Measurements from ENCODE around the gene AMD1. TPM values are rescaled to one million over a fixed set of nuclear protein-coding genes. Genes with fewer than 3 reads are reported as not detected.

Gene AMD1
- total and polyA plus RNA-seq, 9 of the 15 experiments (the other 6 are each of a cell fraction or from before 2014, with no cell fraction given): 60.0 to 151 (median 85.6) TPM

- TF ChIP-seq ATF3 (IDR thresholded peaks at IDR 0.05) (no peak), ATF3 (CRISPR knock-in tag; conservative IDR thresholded peaks at IDR 0.05) (peak; percentile 46; the same call in 1 of the 2 replicates), ARID4B (CRISPR knock-in tag; IDR thresholded peaks at IDR 0.05) (peak; percentile 38; the same call in 1 of the 2 replicates), GABPB1 (CRISPR knock-in tag; IDR thresholded peaks at IDR 0.05) (0 out of 2 replicates have a peak, but pooled peaks have one; percentile 17), ATF6 (CRISPR knock-in tag; IDR thresholded peaks at IDR 0.05) (no peak; the same call in 1 of the 2 replicates), PCBP1 (IDR thresholded peaks at IDR 0.05; ENCODE audit: low read depth, low read length, poor library complexity, severe bottlenecking) (peak; percentile 96), ZBTB8A (IDR thresholded peaks at IDR 0.05; ENCODE audit: partially characterized antibody) (no peak), ESRRA (IDR thresholded peaks at IDR 0.05; ENCODE audit: borderline replicate concordance, low read depth) (peak; percentile 65; the same call in 1 of the 2 replicates), VEZF1 (CRISPR knock-in tag; IDR thresholded peaks at IDR 0.05) (peak; percentile 46), ETV6 (IDR thresholded peaks at IDR 0.05; ENCODE audit: borderline replicate concordance in 1 of 2, low read depth in 2 of 2, low read length in 1 of 2) (no peak), ETV6 (CRISPR knock-in tag; IDR thresholded peaks at IDR 0.05; ENCODE audit: borderline replicate concordance) (0 out of 2 replicates have a peak, but pooled peaks have one; percentile 8), HMGN3 (IDR thresholded peaks at IDR 0.05; ENCODE audit: borderline replicate concordance, extremely low read depth, insufficient read length, low read depth, low read length) (no peak), TEAD1 (CRISPR knock-in tag; IDR thresholded peaks at IDR 0.05) (peak in 1 of 2 experiments; percentile 79; a peak in 2 of 4 replicates), RBBP5 (IDR thresholded peaks at IDR 0.05; ENCODE audit: borderline replicate concordance, insufficient read depth, low read length, poor library complexity, severe bottlenecking) (peak; percentile 79), BACH1 (tag; IDR thresholded peaks at IDR 0.05) (no peak)
Measured at GRCh38 chr6:110875548-110876169, 1.1 kb downstream of the AMD1 start (continued).
